Heart left ventricle (tissue), 16 donors: ENCODE measurements around the gene GBP5. TPM values are rescaled to one million over a fixed set of nuclear protein-coding genes. Genes with fewer than 3 reads are reported as not detected.

Source experiments
- ATAC-seq, 4 donors: fragments of 200-7000 bp; cut with Tn5 transposase; one replicate each; pipeline ENCODE4 v1.9.1; 2020 to 2022; ENCODE audit warnings: moderate library complexity in 4 of 4, mild to moderate bottlenecking in 3 of 4, moderate number of reproducible peaks in 1 of 4
- DNase-seq, 5 donors: peaks; one replicate each; pipeline ENCODE4 v3.0.0-alpha.2; 2020
- H3K27ac ChIP-seq, 12 donors: fragments of 200-600 bp; sonication (generic) in 4 of 12; one replicate each; pipeline versions ENCODE4 v1.5.0 to v1.8.0; 2016 to 2022; ENCODE audit warnings: mild to moderate bottlenecking in 2 of 12
- H3K27me3 ChIP-seq, 9 donors: fragments of 200-600 bp; sonication (generic) in 2 of 9; one replicate each; pipeline versions ENCODE4 v1.5.1 to v1.8.0; 2016 to 2022; ENCODE audit warnings: mild to moderate bottlenecking in 3 of 9
- H3K36me3 ChIP-seq, 9 donors: fragments of 200-600 bp; sonication (generic) in 2 of 9; one replicate each; pipeline versions ENCODE4 v1.5.0 to v1.8.0; 2018 to 2022; ENCODE audit warnings: mild to moderate bottlenecking in 2 of 9
- H3K4me1 ChIP-seq, 12 donors: fragments of 200-600 bp; sonication (generic) in 4 of 12; one replicate each; pipeline versions ENCODE4 v1.5.0 to v1.8.0; 2016 to 2022; ENCODE audit warnings: mild to moderate bottlenecking in 3 of 12
- H3K4me3 ChIP-seq, 12 donors: fragments of 200-600 bp; sonication (generic) in 4 of 12; one replicate each; pipeline versions ENCODE4 v1.5.0 to v1.8.0; 2017 to 2022; ENCODE audit warnings: mild to moderate bottlenecking in 9 of 12, moderate library complexity in 4 of 12
- H3K9me3 ChIP-seq, 12 donors: fragments of 200-600 bp; sonication (generic) in 4 of 12; one replicate each; pipeline versions ENCODE4 v1.5.0 to v1.8.0; 2016 to 2022; ENCODE audit warnings: mild to moderate bottlenecking in 1 of 12
- CTCF ChIP-seq, 12 donors: fragments of 200-600 bp; sonication (generic) in 4 of 12; IDR thresholded peaks; one replicate each; pipeline versions ENCODE4 v1.5.0 to v1.8.0; 2018 to 2022; ENCODE audit warnings: antibody characterized with exemption in 12 of 12, mild to moderate bottlenecking in 5 of 12
- POLR2A ChIP-seq, 2 donors: fragments of 450-650 bp; IDR thresholded peaks; one replicate each; pipeline ENCODE4 v1.6.1; 2017; ENCODE audit warnings: antibody characterized with exemption in 2 of 2, mild to moderate bottlenecking in 2 of 2, moderate library complexity in 2 of 2
- WGBS, 4 donors: extraction: QIAGEN DNeasy Blood & Tissue Kit in 2 of 4; methylation state at CpG; one replicate each; pipeline versions ENCODE4 v1.1.5 to v1.1.7; 2013 to 2018; 5-methylcytosine and 5-hydroxymethylcytosine counted together
- intact Hi-C, 10 donors: fragments of 100-400 bp; cut with DNase I; formaldehyde crosslinking; loops; one replicate each; pipeline versions ENCODE4 v1.11.1 to v1.14.2; 2022
- polyA plus RNA-seq, 2 donors: library from polyadenylated mRNA; stranded (reverse); fragments of 200-250 nt; gene quantifications; one replicate each; pipeline ENCODE4 v1.2.3, GENCODE V29; 2013
- total RNA-seq, 9 donors: library from RNA; depleted of rRNA in 2 of 9; stranded (reverse); fragments of >200 nt in 2 of 9; fragmentation: NEBNext Ultra II Directional in 3 of 9; extraction: Animal tissue kit (Norgen Biotek cat#: 25700) in 3 of 9; gene quantifications; one replicate each; pipeline versions ENCODE4 v1.1.0 to v1.2.4, GENCODE V29; 2016 to 2023
- donor health status: ischemic (EF 13 %, LVEDD 7.1; RV severe dilation, severe dysfunction).
- donor health status: healthy with polysubstance abuse.
- donor health status: DM: no; HTN: yes; CAD: no.
- donor health status: DM: no; HTN: no; CAD: no.
- donor health status: ischemic (EF 25% LVEDD 6.9; RV normal size, moderate dysfunction).
- donor health status: ischemic (EF 25% LVEDD 5.7; RV mildly dilated, moderate dysfunction).
- donor health status: healthy.
- donor health status: DM: yes; HTN: yes; CAD: no.
- donor health status: ischemic (EF 35%, LVEDD 5.7; RV mildly dilated, moderate dysfunction).
- donor health status: nonischemic (EF 11% LVEDD 7.7; RV severe dilation, severe dysfunction).
- donor health status: DM: yes; HTN: yes; CAD: no.
- donor health status: PGD.
- donor health status: ischemic (EF 29% LVEDD 5.4; RV normal size, mild dysfunction).
- donor health status: nonischemic (EF 23%, LVEDD 6.1; RV moderate dilation, normal function).

GBP5 gene
- total and polyA plus RNA-seq, 11 donors, result 0.07 to 71.2 (median 0.67) TPM

DNA sequence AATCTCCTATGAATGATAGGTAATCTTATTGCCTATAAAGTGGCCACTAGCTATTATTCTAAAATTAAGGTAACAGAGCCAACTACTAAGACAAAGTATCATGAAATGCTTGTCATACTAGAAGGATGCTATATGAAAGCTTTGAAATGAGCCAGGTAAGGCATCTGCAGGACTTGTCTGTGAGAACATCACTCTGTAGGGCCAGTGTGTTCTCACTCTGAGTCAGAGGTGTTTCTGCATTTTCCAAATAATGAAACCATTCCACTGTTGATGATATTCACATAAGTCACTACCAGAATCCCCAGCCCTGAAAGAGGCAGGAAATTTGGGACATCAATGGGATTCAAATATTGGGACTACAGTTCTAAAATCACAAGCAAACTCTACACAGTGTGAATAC lies 25.8 kb upstream of the GBP5 start:
- H3K4me3 ChIP-seq, result no peak overlapping the region
- H3K9me3 ChIP-seq, result peaks cover 0 to 1% (median 0%) of the 10 kb centered on the region in 12 donors
- TF ChIP-seq CTCF (IDR thresholded peaks at IDR 0.05), result no peak
- TF ChIP-seq POLR2A (IDR thresholded peaks at IDR 0.05), result no peak
- DNase-seq (no peak), ATAC-seq (no peak)
- intact Hi-C loops, result no loop called here
- no peak overlapping the region for H3K27ac ChIP-seq
- peaks cover 0 to 23% (median 0%) of the 10 kb centered on the region in 12 donors for H3K4me1 ChIP-seq
- H3K36me3 ChIP-seq, result no peaks in the 10 kb centered on the region
- H3K27me3 ChIP-seq, result no peaks in the 10 kb centered on the region

GRCh38 chr1:89295187-89295586 lies 22.5 kb upstream of the GBP5 start:
- intact Hi-C loops, result no loop called here
- WGBS, 4 donors, result 4 to 35% (median 8%) methylated on average over 1 of the region's 1 CpG
- DNase-seq, result no peak

GRCh38 chr1:89291276-89291675 lies 18.6 kb upstream of the GBP5 start:
- TF ChIP-seq CTCF (IDR thresholded peaks at IDR 0.05), result no peak
- TF ChIP-seq POLR2A (IDR thresholded peaks at IDR 0.05), result no peak
- Histone ChIP-seq H3K27me3 (no peaks in the 10 kb centered on the region), H3K4me1 (peaks cover 0 to 33% (median 13%) of the 10 kb centered on the region in 12 donors), H3K36me3 (no peaks in the 10 kb centered on the region), H3K27ac (no peak overlapping the region), H3K4me3 (no peak overlapping the region), H3K9me3 (peaks cover 0 to 9% (median 0%) of the 10 kb centered on the region in 12 donors)
- DNase-seq, result no peak
- no peak for ATAC-seq
- WGBS, 4 donors, result 92 to 100% (median 97%) methylated on average over 2 of the region's 2 CpGs
- intact Hi-C loops, result no loop called here

More at GRCh38 chr1:89295187-89295586, 22.5 kb upstream of the GBP5 start:
- Histone ChIP-seq H3K36me3 (no peaks in the 10 kb centered on the region), H3K27me3 (no peaks in the 10 kb centered on the region), H3K27ac (no peak overlapping the region), H3K4me3 (no peak overlapping the region), H3K4me1 (peaks cover 0 to 22% (median 0%) of the 10 kb centered on the region in 12 donors), H3K9me3 (peaks cover 0 to 9% (median 0%) of the 10 kb centered on the region in 12 donors)
- ATAC-seq, result no peak
- no peak for TF ChIP-seq CTCF (IDR thresholded peaks at IDR 0.05)
- no peak for TF ChIP-seq POLR2A (IDR thresholded peaks at IDR 0.05)

GRCh38 chr1:89288051-89288340 lies 15.3 kb upstream of the GBP5 start:
- DNase-seq (no peak), ATAC-seq (no peak)
- 92 to 97% (median 94%) methylated on average over 2 of the region's 2 CpGs for WGBS, 4 donors
- H3K4me3 ChIP-seq, result no peak overlapping the region
- no peaks in the 10 kb centered on the region for H3K27me3 ChIP-seq
- intact Hi-C loops, result no loop called here
- no peaks in the 10 kb centered on the region for H3K36me3 ChIP-seq
- peaks cover 0 to 5% (median 0%) of the 10 kb centered on the region in 12 donors for H3K9me3 ChIP-seq
- peak overlapping the region in 1 of 12 donors; percentile 94 for H3K27ac ChIP-seq
- peaks cover 0 to 36% (median 10%) of the 10 kb centered on the region in 12 donors for H3K4me1 ChIP-seq
- TF ChIP-seq CTCF (IDR thresholded peaks at IDR 0.05), result no peak
- no peak for TF ChIP-seq POLR2A (IDR thresholded peaks at IDR 0.05)
